NT2/D1 (cell line): Measurements from ENCODE around the gene FGG.

Experiments used
- DNase-seq: peaks from one replicate; pipeline ENCODE4 v3.0.0-alpha.2; 2011; ENCODE audit warnings: low read depth, low spot score
- H3K27me3 ChIP-seq: 2 replicates; pipeline ENCODE4 v1.6.0; 2011; ENCODE audit warnings: mild to moderate bottlenecking; ENCODE audit not compliant: insufficient read length, insufficient read depth
- H3K36me3 ChIP-seq: 2 replicates; pipeline ENCODE4 v1.6.1; 2011; ENCODE audit warnings: mild to moderate bottlenecking, low read length, mixed read lengths; ENCODE audit not compliant: insufficient read depth, insufficient read length
- H3K4me1 ChIP-seq: 2 replicates; pipeline ENCODE4 v1.5.1; 2011; ENCODE audit not compliant: insufficient read depth, insufficient read length
- H3K4me3 ChIP-seq: 2 replicates; pipeline ENCODE4 v1.5.1; 2011; ENCODE audit warnings: low read depth; ENCODE audit not compliant: insufficient read length
- H3K9ac ChIP-seq: 2 replicates; pipeline ENCODE4 v1.6.0; 2011; ENCODE audit warnings: low read depth; ENCODE audit not compliant: insufficient read length
- H3K9me3 ChIP-seq: 2 replicates; pipeline ENCODE4 v1.5.1; 2011; ENCODE audit warnings: mild to moderate bottlenecking, low read length; ENCODE audit not compliant: insufficient read depth
- SUZ12 ChIP-seq: IDR thresholded peaks from 2 replicates; pipeline ENCODE4 v1.6.1; 2011; ENCODE audit not compliant: insufficient read length, insufficient read depth; ENCODE audit errors: extremely low read depth
- YY1 ChIP-seq: IDR thresholded peaks from 2 replicates; pipeline ENCODE4 v1.6.1; 2011; ENCODE audit not compliant: insufficient read length, insufficient read depth
- ZNF274 ChIP-seq: IDR thresholded peaks from 2 replicates; pipeline ENCODE4 v1.6.1; 2011; ENCODE audit warnings: mild to moderate bottlenecking, low read depth, low read length

Gene FGG

GRCh38 chr4:154590329-154591006, 22.0 kb downstream of the FGG start, which contains the start of gene FGA:
Gene FGA (minus strand): TSS chr4:154590742. CDS start chr4:154590687, 55 bp downstream.
- TF ChIP-seq YY1 (no peak), ZNF274 (no peak), SUZ12 (no peak)
- no peaks in the 10 kb centered on the region for H3K9me3 ChIP-seq
- H3K4me1 ChIP-seq, result no peaks in the 10 kb centered on the region
- H3K9ac ChIP-seq, result no peak within 1 kb of the TSS
- H3K36me3 ChIP-seq, result no peaks in the 10 kb centered on the region
- no peaks in the 10 kb centered on the region for H3K27me3 ChIP-seq
- H3K4me3 ChIP-seq, result no peak within 1 kb of the TSS
- peak; percentile 6 for DNase-seq

GRCh38 chr4:154589296-154590197, 22.9 kb downstream of the FGG start:
- no peaks in the 10 kb centered on the region for H3K36me3 ChIP-seq
- H3K27me3 ChIP-seq, result no peaks in the 10 kb centered on the region
- no peak for DNase-seq
- no peaks in the 10 kb centered on the region for H3K4me1 ChIP-seq
- no peaks in the 10 kb centered on the region for H3K9me3 ChIP-seq
- TF ChIP-seq ZNF274 (no peak), SUZ12 (no peak), YY1 (no peak)
- H3K9ac ChIP-seq, result no peak overlapping the region
- no peak overlapping the region for H3K4me3 ChIP-seq

DNA sequence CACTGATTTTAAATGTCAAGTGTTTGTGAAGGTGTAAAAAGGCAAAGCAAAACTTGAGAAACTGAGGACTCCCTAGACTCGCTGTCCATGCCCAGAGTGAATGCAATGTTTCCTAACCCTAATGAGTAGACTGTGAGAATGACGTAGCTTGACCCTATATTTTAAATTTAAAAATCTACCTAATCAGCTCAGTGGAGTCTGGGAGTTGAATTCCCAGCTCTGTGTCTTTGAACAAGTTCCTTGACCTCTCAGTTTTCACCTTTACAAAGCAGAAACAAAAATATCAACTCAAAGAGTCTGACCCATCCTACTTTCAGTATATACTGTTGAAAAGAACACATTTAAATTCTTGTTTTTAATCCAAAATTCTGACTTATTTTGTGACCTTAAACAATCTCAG, 24.3 kb downstream of the FGG start:
- no peak for DNase-seq
- Histone ChIP-seq H3K9ac (no peak overlapping the region), H3K9me3 (no peaks in the 10 kb centered on the region), H3K4me3 (no peak overlapping the region), H3K27me3 (no peaks in the 10 kb centered on the region), H3K36me3 (no peaks in the 10 kb centered on the region), H3K4me1 (no peaks in the 10 kb centered on the region)
- TF ChIP-seq SUZ12 (no peak), ZNF274 (no peak), YY1 (no peak)

DNA sequence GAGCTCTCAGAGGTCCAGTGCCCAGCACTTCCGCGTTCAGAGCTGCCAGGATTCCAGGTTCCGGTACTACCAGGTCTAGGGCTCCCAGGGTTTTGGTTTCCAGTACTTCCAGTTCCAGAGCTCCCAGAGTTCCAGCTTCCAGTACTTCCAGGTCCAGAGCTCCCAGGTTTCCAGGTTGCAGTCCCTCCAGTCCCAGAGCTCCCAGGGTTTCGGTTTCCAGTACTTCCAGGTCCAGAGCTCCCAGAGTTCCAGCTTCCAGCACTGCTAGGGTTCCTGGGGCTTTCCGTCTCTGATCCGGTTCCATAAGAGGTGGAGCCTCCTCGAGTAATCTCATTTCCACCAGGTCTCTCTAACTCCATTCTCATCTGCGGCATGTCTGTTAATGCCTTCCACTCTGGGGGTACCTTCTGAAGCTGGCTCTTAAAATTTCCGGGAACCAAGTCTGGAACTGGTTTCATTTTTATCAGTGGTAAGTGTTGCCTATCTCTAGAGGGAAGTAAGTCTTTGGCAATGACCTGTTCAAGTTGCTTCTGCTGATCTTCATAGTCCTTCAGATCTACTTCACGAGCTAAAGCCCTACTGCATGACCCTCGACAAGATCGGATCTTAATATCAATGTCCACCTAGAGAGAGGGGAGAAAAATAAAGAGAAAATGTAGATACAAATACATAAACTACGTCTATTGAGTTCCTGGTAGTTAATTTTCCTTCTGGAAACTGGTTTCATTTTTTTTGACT, 26.0 kb downstream of the FGG start:
- no peaks in the 10 kb centered on the region for H3K36me3 ChIP-seq
- DNase-seq, result no peak
- H3K9ac ChIP-seq, result no peak overlapping the region
- no peaks in the 10 kb centered on the region for H3K9me3 ChIP-seq
- no peak overlapping the region for H3K4me3 ChIP-seq
- TF ChIP-seq SUZ12 (no peak), ZNF274 (no peak), YY1 (no peak)
- no peaks in the 10 kb centered on the region for H3K27me3 ChIP-seq
- H3K4me1 ChIP-seq, result no peaks in the 10 kb centered on the region

GRCh38 chr4:154585369-154586018, 27.0 kb downstream of the FGG start:
- no peaks in the 10 kb centered on the region for H3K27me3 ChIP-seq
- H3K9me3 ChIP-seq, result no peaks in the 10 kb centered on the region
- H3K36me3 ChIP-seq, result no peaks in the 10 kb centered on the region
- no peak for TF ChIP-seq YY1
- no peak for TF ChIP-seq ZNF274
- TF ChIP-seq SUZ12, result no peak
- H3K9ac ChIP-seq, result no peak overlapping the region
- H3K4me1 ChIP-seq, result no peaks in the 10 kb centered on the region
- H3K4me3 ChIP-seq, result no peak overlapping the region
- no peak for DNase-seq

DNA sequence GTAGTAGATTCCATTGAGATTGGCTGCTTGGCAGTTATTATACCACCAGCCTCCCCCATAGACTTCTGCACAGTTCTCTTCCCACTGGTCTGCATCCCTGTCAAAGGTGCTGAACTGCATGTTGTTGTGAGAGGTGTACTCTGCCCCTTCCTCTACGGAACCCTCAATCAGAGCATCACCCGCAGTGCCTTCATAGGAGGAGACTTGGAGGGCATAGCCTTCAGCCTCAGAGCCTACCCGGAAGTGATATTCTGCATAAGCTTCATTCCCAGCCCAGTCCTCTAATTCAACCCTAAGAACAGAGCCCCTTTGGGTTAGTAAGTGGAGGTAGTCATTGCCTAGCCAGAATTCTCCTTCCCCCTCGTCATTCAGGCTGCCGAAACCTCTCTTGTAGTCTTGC, 28.2 kb downstream of the FGG start:
- H3K4me3 ChIP-seq, result no peak overlapping the region
- no peak for TF ChIP-seq ZNF274
- TF ChIP-seq SUZ12, result no peak
- no peak for TF ChIP-seq YY1
- H3K36me3 ChIP-seq, result no peaks in the 10 kb centered on the region
- no peaks in the 10 kb centered on the region for H3K27me3 ChIP-seq
- no peaks in the 10 kb centered on the region for H3K9me3 ChIP-seq
- no peak for DNase-seq
- no peaks in the 10 kb centered on the region for H3K4me1 ChIP-seq
- H3K9ac ChIP-seq, result no peak overlapping the region
